Neural cell (in vitro differentiated cells): ENCODE measurements around the gene RAE1.

Source experiments
- EP300 ChIP-seq: fragments of 450-650 bp; conservative IDR thresholded peaks from 2 replicates; pipeline ENCODE4 v1.6.1; 2014; ENCODE audit warnings: antibody characterized with exemption, mild to moderate bottlenecking, moderate library complexity; ENCODE audit not compliant: poor library complexity, severe bottlenecking
- EZH2 ChIP-seq: fragments of 200-600, 300-800 bp; shearing (Covaris generic), sonication (generic); IDR thresholded peaks from 2 replicates; pipeline ENCODE4 v1.6.1; 2014; ENCODE audit warnings: antibody characterized with exemption, low read length, borderline replicate concordance, mild to moderate bottlenecking; ENCODE audit not compliant: insufficient read depth, poor library complexity, severe bottlenecking
- RAD21 ChIP-seq: fragments of 450-650 bp; conservative IDR thresholded peaks from 2 replicates; pipeline ENCODE4 v1.6.1; 2014; ENCODE audit warnings: antibody characterized with exemption, mild to moderate bottlenecking, moderate library complexity
- REST ChIP-seq: IDR thresholded peaks from 2 replicates; pipeline ENCODE4 v1.6.1; 2012; ENCODE audit warnings: borderline replicate concordance
- TAF1 ChIP-seq: IDR thresholded peaks from 2 replicates; pipeline ENCODE4 v1.6.1; 2012; ENCODE audit warnings: low read depth
- TF ChIP-seq, protein P1 (sequence below): fragments of 450-650 bp; IDR thresholded peaks from 2 replicates; pipeline ENCODE4 v1.5.1; 2014; ENCODE audit warnings: antibody characterized with exemption, mild to moderate bottlenecking, moderate library complexity; ENCODE audit not compliant: poor library complexity, severe bottlenecking

GRCh38 chr20:57315976-57316480 lies 35.0 kb upstream of the RAE1 start:
- TF ChIP-seq EZH2 = no peak
- TF ChIP-seq RAD21 = no peak
- TF ChIP-seq, protein P1, sequence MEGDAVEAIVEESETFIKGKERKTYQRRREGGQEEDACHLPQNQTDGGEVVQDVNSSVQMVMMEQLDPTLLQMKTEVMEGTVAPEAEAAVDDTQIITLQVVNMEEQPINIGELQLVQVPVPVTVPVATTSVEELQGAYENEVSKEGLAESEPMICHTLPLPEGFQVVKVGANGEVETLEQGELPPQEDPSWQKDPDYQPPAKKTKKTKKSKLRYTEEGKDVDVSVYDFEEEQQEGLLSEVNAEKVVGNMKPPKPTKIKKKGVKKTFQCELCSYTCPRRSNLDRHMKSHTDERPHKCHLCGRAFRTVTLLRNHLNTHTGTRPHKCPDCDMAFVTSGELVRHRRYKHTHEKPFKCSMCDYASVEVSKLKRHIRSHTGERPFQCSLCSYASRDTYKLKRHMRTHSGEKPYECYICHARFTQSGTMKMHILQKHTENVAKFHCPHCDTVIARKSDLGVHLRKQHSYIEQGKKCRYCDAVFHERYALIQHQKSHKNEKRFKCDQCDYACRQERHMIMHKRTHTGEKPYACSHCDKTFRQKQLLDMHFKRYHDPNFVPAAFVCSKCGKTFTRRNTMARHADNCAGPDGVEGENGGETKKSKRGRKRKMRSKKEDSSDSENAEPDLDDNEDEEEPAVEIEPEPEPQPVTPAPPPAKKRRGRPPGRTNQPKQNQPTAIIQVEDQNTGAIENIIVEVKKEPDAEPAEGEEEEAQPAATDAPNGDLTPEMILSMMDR = no peak
- no peak for TF ChIP-seq TAF1
- TF ChIP-seq REST = no peak
- no peak for TF ChIP-seq EP300
